HEK293 (cell line): ENCODE results near the gene SP6.

Source experiments
- CTCF ChIA-PET: fragments of 350-600 bp; formaldehyde crosslinking; extraction: SDS; loops from one replicate; lab custom pipeline; 2021; ENCODE audit warnings: antibody characterized with exemption; lab: Yijun Ruan, JAX
- POLR2A ChIA-PET: fragments of 300-600 bp; formaldehyde crosslinking; extraction: SDS; loops from one replicate; lab custom pipeline; 2020; ENCODE audit warnings: antibody characterized with exemption, inconsistent platforms; lab: Yijun Ruan, JAX
- H3K27ac ChIP-seq: fragments of 200-500 bp; sonication (Bioruptor generic); 2 replicates; pipeline ENCODE4 v1.5.1; 2014; ENCODE audit warnings: low read depth, low read length, control low read depth, inconsistent platforms; ENCODE audit errors: extremely low read depth
- H3K36me3 ChIP-seq, 2 experiments: fragments of 200-500 bp in 1 of 2; sonication (Bioruptor generic) in 1 of 2; 1 replicate in 1 of 2; 2 replicates in 1 of 2; pipeline ENCODE4 v1.5.1; 2014 to 2017; ENCODE audit warnings: inconsistent platforms in 2 of 2, low read length in 2 of 2; ENCODE audit not compliant: control insufficient read depth in 2 of 2, insufficient read depth in 1 of 2
- H3K4me1 ChIP-seq: fragments of 200-500 bp; sonication (Bioruptor generic); 2 replicates; pipeline ENCODE4 v1.5.1; 2014; ENCODE audit warnings: mild to moderate bottlenecking, low read length, inconsistent platforms; ENCODE audit not compliant: control insufficient read depth, insufficient read depth
- H3K4me3 ChIP-seq: 2 replicates; pipeline ENCODE4 v1.5.1; 2011; ENCODE audit warnings: low read depth, mild to moderate bottlenecking, control low read depth, low read length, moderate library complexity
- H3K9me3 ChIP-seq: fragments of 200-500 bp; sonication (Bioruptor generic); 2 replicates; pipeline ENCODE4 v1.5.1; 2014; ENCODE audit warnings: low read depth, low read length, inconsistent platforms; ENCODE audit not compliant: control insufficient read depth, insufficient read depth
- EGR2 ChIP-seq: fragments of 450-650 bp; formaldehyde crosslinking; IDR thresholded peaks from 2 replicates; pipeline ENCODE4 v1.5.1; 2016; ENCODE audit warnings: low read depth, missing biosample characterization, missing genetic modification characterization
- GFI1B ChIP-seq: fragments of 450-650 bp; formaldehyde crosslinking; IDR thresholded peaks from 2 replicates; pipeline ENCODE4 v1.5.1; 2016; ENCODE audit warnings: missing biosample characterization, missing genetic modification characterization
- GLI4 ChIP-seq: fragments of 450-650 bp; formaldehyde crosslinking; IDR thresholded peaks from 2 replicates; pipeline ENCODE4 v1.5.1; 2016; ENCODE audit warnings: missing biosample characterization, missing genetic modification characterization
- GLIS1 ChIP-seq: fragments of 450-650 bp; formaldehyde crosslinking; IDR thresholded peaks from 2 replicates; pipeline ENCODE4 v1.5.1; 2016; ENCODE audit warnings: missing biosample characterization, missing genetic modification characterization
- HOXC10 ChIP-seq: sonication (generic); formaldehyde crosslinking; IDR thresholded peaks from 2 replicates; pipeline ENCODE4 v1.8.1; 2023; ENCODE audit warnings: mild to moderate bottlenecking, missing genetic modification reagents
- KLF1 ChIP-seq: fragments of 450-650 bp; formaldehyde crosslinking; IDR thresholded peaks from 2 replicates; pipeline ENCODE4 v1.5.1; 2016; ENCODE audit warnings: missing biosample characterization, missing genetic modification characterization
- MZF1 ChIP-seq: fragments of 450-650 bp; formaldehyde crosslinking; IDR thresholded peaks from 2 replicates; pipeline ENCODE4 v1.5.1; 2017; ENCODE audit warnings: missing biosample characterization, missing genetic modification characterization, borderline replicate concordance
- OVOL3 ChIP-seq: fragments of 450-650 bp; formaldehyde crosslinking; IDR thresholded peaks from 2 replicates; pipeline ENCODE4 v1.5.1; 2016; ENCODE audit warnings: missing biosample characterization, missing genetic modification characterization
- SP2 ChIP-seq: fragments of 450-650 bp; formaldehyde crosslinking; IDR thresholded peaks from 2 replicates; pipeline ENCODE4 v1.5.1; 2016; ENCODE audit warnings: missing biosample characterization, missing genetic modification characterization
- ZBTB20 ChIP-seq: fragments of 450-650 bp; formaldehyde crosslinking; IDR thresholded peaks from 2 replicates; pipeline ENCODE4 v1.5.1; 2016; ENCODE audit warnings: missing biosample characterization, missing genetic modification characterization
- ZEB2 ChIP-seq: fragments of 450-650 bp; formaldehyde crosslinking; IDR thresholded peaks from 2 replicates; pipeline ENCODE4 v1.5.1; 2016; ENCODE audit warnings: missing biosample characterization, missing genetic modification characterization
- ZIC2 ChIP-seq: fragments of 450-650 bp; formaldehyde crosslinking; IDR thresholded peaks from 2 replicates; pipeline ENCODE4 v1.5.1; 2016; ENCODE audit warnings: missing biosample characterization, missing genetic modification characterization
- ZNF121 ChIP-seq: fragments of 450-650 bp; formaldehyde crosslinking; IDR thresholded peaks from 2 replicates; pipeline ENCODE4 v1.5.1; 2016; ENCODE audit warnings: missing biosample characterization, missing genetic modification characterization
- ZNF132 ChIP-seq: fragments of 450-650 bp; formaldehyde crosslinking; IDR thresholded peaks from 2 replicates; pipeline ENCODE4 v1.5.1; 2017; ENCODE audit warnings: missing biosample characterization, missing genetic modification characterization, borderline replicate concordance
- ZNF324 ChIP-seq: fragments of 450-650 bp; formaldehyde crosslinking; IDR thresholded peaks from 2 replicates; pipeline ENCODE4 v1.5.1; 2016; ENCODE audit warnings: missing biosample characterization, missing genetic modification characterization
- ZNF37A ChIP-seq: fragments of 450-650 bp; IDR thresholded peaks from 2 replicates; pipeline ENCODE4 v1.5.1; 2018; ENCODE audit warnings: missing biosample characterization, missing genetic modification characterization
- ZNF549 ChIP-seq: fragments of 450-650 bp; IDR thresholded peaks from 2 replicates; pipeline ENCODE4 v1.5.1; 2018; ENCODE audit warnings: missing biosample characterization, missing genetic modification characterization, mild to moderate bottlenecking, inconsistent platforms, moderate library complexity
- ZNF600 ChIP-seq: fragments of 450-650 bp; formaldehyde crosslinking; IDR thresholded peaks from 2 replicates; pipeline ENCODE4 v1.5.1; 2016; ENCODE audit warnings: missing biosample characterization, missing genetic modification characterization
- ZNF768 ChIP-seq: fragments of 450-650 bp; formaldehyde crosslinking; IDR thresholded peaks from 2 replicates; pipeline ENCODE4 v1.5.1; 2018; ENCODE audit warnings: missing biosample characterization, mild to moderate bottlenecking, missing genetic modification characterization
- ZNF777 ChIP-seq: fragments of 450-650 bp; formaldehyde crosslinking; IDR thresholded peaks from 2 replicates; pipeline ENCODE4 v1.5.1; 2017; ENCODE audit warnings: missing biosample characterization, missing genetic modification characterization, borderline replicate concordance
- ZNF830 ChIP-seq: fragments of 450-650 bp; IDR thresholded peaks from 2 replicates; pipeline ENCODE4 v1.5.0; 2018; ENCODE audit warnings: missing biosample characterization, missing genetic modification characterization, low read depth, mild to moderate bottlenecking, moderate library complexity
- TF ChIP-seq, protein P1 (sequence below): fragments of 450-650 bp; formaldehyde crosslinking; IDR thresholded peaks from 2 replicates; pipeline ENCODE4 v1.5.1; 2016; ENCODE audit warnings: missing biosample characterization, missing genetic modification characterization
- TF ChIP-seq, protein P2 (sequence below): fragments of 450-650 bp; formaldehyde crosslinking; IDR thresholded peaks from 2 replicates; pipeline ENCODE4 v1.5.1; 2017; ENCODE audit warnings: missing biosample characterization, missing genetic modification characterization
- TF ChIP-seq, protein P3 (sequence below): fragments of 450-650 bp; IDR thresholded peaks from 2 replicates; pipeline ENCODE4 v1.5.1; 2018; ENCODE audit warnings: missing biosample characterization, missing genetic modification characterization
- TF ChIP-seq, protein P4 (sequence below): fragments of 450-650 bp; formaldehyde crosslinking; IDR thresholded peaks from 2 replicates; pipeline ENCODE4 v1.5.1; 2016; ENCODE audit warnings: missing biosample characterization, missing genetic modification characterization

The SP6 gene

DNA sequence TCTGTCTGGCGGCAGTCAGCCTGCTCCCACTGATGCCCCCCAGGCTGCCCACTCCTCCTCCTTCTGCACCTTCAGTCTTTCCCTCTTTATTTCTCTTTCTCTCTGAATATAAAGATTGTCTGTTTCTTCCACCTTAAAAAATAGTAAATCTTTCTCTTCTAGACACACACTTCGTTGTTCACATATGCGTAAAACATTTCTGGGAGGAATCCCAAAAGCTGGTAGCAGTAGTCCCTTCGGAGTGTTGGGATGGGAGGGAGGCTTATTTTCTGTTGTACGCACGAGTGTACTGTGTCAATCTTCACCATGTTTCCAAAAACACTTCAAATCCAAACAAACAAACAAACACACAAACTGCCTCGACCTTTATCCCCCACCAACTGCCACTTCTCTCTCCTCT is 39.3 kb downstream of the SP6 start:
- peaks cover 0 to 73% of the 10 kb centered on the region in 2 experiments; a peak in 1 of 3 replicates for H3K36me3 ChIP-seq

DNA sequence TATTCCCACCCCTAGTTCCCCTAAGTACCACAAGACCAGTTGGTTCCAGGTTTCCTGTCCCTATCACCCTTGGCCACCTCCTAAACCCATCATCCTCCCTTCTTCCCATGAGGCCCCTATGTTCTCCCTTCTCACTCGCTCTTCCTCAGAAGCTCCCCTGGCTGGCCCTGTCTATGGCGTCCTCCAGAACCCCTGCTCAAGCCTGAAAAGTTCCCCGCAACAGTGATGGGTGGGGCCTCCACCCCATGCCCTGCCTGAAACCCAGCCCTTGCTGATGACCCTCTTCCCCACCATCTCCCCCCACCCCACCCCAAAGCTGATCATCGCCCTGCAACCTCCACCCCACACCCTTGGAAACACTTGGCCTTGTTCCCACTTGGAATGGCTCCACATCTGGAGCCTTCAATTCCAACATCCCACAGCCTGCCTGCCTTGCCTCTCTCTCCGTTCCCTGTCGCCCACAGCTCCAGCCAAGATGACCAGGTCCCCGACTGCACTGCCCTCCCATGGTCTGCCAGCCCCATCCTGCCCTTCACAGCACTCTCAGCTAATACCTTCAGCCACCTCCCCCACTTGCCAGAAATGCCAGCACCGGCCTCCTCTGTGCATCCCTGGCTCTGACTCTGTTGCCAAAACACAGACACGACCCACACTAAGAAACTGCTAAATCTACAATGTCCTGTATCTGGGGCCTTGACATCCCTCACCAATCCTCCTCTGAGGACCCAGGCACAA is 39.9 kb downstream of the SP6 start:
- ChIA-PET POLR2A (interaction anchor here (1.3 to 3.3 kb wide), 2 partner anchors 20 to 161 kb away, joined by 3 to 15 read pairs; partner anchors contain the start of genes KPNB1, LRRC46 and MRPL10), CTCF (interaction anchor here (0.6 to 1.2 kb wide), 2 partner anchors 9 to 60 kb away, joined by 5 to 6 read pairs; no protein-coding TSS in a partner anchor)
- Histone ChIP-seq H3K27ac (no peak overlapping the region), H3K4me1 (no peaks in the 10 kb centered on the region), H3K9me3 (no peaks in the 10 kb centered on the region), H3K36me3 (peaks cover 0 to 68% of the 10 kb centered on the region in 2 experiments; a peak in 1 of 3 replicates), H3K4me3 (no peak overlapping the region)
- TF ChIP-seq GLIS1 (tag by site-specific recombination) = 0 out of 2 replicates have a peak, but pooled peaks have one; percentile 21
- no peak for TF ChIP-seq ZIC2 (tag by site-specific recombination)
- TF ChIP-seq KLF1 (tag by site-specific recombination) = peak; percentile 33; the same call in 1 of the 2 replicates

More for the DNA sequence above, 39.3 kb downstream of the SP6 start:
- TF ChIP-seq, protein P1, sequence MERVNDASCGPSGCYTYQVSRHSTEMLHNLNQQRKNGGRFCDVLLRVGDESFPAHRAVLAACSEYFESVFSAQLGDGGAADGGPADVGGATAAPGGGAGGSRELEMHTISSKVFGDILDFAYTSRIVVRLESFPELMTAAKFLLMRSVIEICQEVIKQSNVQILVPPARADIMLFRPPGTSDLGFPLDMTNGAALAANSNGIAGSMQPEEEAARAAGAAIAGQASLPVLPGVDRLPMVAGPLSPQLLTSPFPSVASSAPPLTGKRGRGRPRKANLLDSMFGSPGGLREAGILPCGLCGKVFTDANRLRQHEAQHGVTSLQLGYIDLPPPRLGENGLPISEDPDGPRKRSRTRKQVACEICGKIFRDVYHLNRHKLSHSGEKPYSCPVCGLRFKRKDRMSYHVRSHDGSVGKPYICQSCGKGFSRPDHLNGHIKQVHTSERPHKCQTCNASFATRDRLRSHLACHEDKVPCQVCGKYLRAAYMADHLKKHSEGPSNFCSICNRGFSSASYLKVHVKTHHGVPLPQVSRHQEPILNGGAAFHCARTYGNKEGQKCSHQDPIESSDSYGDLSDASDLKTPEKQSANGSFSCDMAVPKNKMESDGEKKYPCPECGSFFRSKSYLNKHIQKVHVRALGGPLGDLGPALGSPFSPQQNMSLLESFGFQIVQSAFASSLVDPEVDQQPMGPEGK = no peak
- TF ChIP-seq GFI1B (tag by site-specific recombination) (no peak), OVOL3 (tag by site-specific recombination) (no peak), ZNF600 (no peak), EGR2 (tag by site-specific recombination) (no peak), GLI4 (tag by site-specific recombination) (no peak), ZNF324 (tag by site-specific recombination) (no peak), ZNF37A (no peak)
- CTCF ChIA-PET = no interaction called here
- no peak overlapping the region for H3K4me3 ChIP-seq
- H3K27ac ChIP-seq = no peak overlapping the region
- H3K4me1 ChIP-seq = no peaks in the 10 kb centered on the region
- H3K9me3 ChIP-seq = no peaks in the 10 kb centered on the region
- POLR2A ChIA-PET = interaction anchor here (3.3 kb wide), 1 partner anchor 20 kb away, joined by 15 read pairs; the partner anchor contains the start of genes LRRC46 and MRPL10

DNA sequence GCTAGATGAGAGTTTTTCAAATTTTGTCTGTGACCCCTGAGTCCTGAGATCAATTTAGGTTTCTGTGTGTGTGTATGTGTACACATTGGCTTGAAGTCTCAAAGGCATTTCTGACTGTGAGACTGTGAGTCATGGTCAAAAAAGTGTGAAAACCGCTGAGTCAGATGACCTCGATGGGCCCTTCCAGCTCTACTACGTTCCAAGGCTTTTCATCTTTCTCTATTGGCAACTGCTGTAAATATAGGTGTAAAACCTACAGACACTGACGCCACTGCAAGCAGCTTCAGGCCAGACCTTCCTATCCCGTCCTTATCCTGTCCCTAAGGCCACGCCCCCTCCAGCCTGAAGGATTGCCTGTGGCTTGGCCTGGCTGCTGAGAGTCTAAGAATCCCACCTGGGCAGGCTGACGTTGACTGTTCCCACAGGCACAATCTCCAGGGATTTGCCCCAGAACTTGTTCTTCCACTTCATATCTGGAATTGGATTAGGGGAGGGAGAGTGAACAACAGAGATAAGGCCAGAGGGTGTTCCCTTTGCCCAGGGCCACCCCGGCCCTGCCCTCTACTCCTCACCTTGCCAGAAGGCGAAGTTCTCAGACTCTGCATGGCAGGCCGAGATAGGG is 40.7 kb downstream of the SP6 start:
- Histone ChIP-seq H3K27ac (no peak overlapping the region), H3K36me3 (peaks cover 0 to 61% of the 10 kb centered on the region in 2 experiments; a peak in 1 of 3 replicates), H3K4me1 (no peaks in the 10 kb centered on the region), H3K9me3 (no peaks in the 10 kb centered on the region), H3K4me3 (no peak overlapping the region)
- ChIA-PET POLR2A (interaction anchor here (0.5 to 3.3 kb wide), 4 partner anchors 11 to 160 kb away, joined by 3 to 15 read pairs (median 6); partner anchors contain the start of genes KPNB1, LRRC46, MRPL10 and OSBPL7), CTCF (interaction anchor here (1.1 to 1.2 kb wide), 2 partner anchors 9 to 33 kb away, joined by 4 to 6 read pairs; no protein-coding TSS in a partner anchor)
- no peak for TF ChIP-seq ZNF768 (tag by site-specific recombination)
- TF ChIP-seq, protein P2, sequence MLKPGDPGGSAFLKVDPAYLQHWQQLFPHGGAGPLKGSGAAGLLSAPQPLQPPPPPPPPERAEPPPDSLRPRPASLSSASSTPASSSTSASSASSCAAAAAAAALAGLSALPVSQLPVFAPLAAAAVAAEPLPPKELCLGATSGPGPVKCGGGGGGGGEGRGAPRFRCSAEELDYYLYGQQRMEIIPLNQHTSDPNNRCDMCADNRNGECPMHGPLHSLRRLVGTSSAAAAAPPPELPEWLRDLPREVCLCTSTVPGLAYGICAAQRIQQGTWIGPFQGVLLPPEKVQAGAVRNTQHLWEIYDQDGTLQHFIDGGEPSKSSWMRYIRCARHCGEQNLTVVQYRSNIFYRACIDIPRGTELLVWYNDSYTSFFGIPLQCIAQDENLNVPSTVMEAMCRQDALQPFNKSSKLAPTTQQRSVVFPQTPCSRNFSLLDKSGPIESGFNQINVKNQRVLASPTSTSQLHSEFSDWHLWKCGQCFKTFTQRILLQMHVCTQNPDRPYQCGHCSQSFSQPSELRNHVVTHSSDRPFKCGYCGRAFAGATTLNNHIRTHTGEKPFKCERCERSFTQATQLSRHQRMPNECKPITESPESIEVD (tag by site-specific recombination) = peak; percentile 58; the same call in 1 of the 2 replicates
- TF ChIP-seq, protein P3, sequence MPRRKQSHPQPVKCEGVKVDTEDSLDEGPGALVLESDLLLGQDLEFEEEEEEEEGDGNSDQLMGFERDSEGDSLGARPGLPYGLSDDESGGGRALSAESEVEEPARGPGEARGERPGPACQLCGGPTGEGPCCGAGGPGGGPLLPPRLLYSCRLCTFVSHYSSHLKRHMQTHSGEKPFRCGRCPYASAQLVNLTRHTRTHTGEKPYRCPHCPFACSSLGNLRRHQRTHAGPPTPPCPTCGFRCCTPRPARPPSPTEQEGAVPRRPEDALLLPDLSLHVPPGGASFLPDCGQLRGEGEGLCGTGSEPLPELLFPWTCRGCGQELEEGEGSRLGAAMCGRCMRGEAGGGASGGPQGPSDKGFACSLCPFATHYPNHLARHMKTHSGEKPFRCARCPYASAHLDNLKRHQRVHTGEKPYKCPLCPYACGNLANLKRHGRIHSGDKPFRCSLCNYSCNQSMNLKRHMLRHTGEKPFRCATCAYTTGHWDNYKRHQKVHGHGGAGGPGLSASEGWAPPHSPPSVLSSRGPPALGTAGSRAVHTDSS (tag by site-specific recombination) = no peak
- no peak for TF ChIP-seq MZF1
- TF ChIP-seq ZNF777 (tag by site-specific recombination) = no peak
- no peak for TF ChIP-seq ZNF549
- TF ChIP-seq ZEB2 (tag by site-specific recombination) = no peak
- no peak for TF ChIP-seq ZNF132 (tag by site-specific recombination)
- TF ChIP-seq, protein P4, sequence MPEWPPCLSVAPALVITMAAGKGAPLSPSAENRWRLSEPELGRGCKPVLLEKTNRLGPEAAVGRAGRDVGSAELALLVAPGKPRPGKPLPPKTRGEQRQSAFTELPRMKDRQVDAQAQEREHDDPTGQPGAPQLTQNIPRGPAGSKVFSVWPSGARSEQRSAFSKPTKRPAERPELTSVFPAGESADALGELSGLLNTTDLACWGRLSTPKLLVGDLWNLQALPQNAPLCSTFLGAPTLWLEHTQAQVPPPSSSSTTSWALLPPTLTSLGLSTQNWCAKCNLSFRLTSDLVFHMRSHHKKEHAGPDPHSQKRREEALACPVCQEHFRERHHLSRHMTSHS = no peak
- no peak for TF ChIP-seq SP2 (tag by site-specific recombination)
- TF ChIP-seq ZNF121 (tag by site-specific recombination) = no peak
- TF ChIP-seq ZNF830 = no peak
- TF ChIP-seq ZBTB20 (tag by site-specific recombination) = no peak
- no peak for TF ChIP-seq HOXC10 (CRISPR knock-in tag)
